ENCODE measurements around the gene SHISA6.

The SHISA6 gene

GRCh38 chr17:11324846-11325420 lies 83.9 kb downstream of the SHISA6 start:
- Histone ChIP-seq H3K36me3 (no peaks in the 10 kb centered on the region), H3K27me3 (no peaks in the 10 kb centered on the region), H3K9me3 (no peaks in the 10 kb centered on the region), H3K4me3 (ENCODE audit: low read depth in 1 of 2, low read length in 1 of 2) (no peak overlapping the region), H3K27ac (no peak overlapping the region), H3K4me1 (ENCODE audit: control insufficient read depth in 1 of 2, insufficient read depth in 1 of 2, low read depth in 1 of 2, low read length in 1 of 2) (no peaks in the 10 kb centered on the region)
- no peak for TF ChIP-seq CTCF (IDR thresholded peaks at IDR 0.05)

- Histone ChIP-seq H3K27me3 (no peaks in the 10 kb centered on the region), H3K9me3 (no peaks in the 10 kb centered on the region)
- no peak for TF ChIP-seq CTCF (IDR thresholded peaks at IDR 0.05)
These were observed 85.5 kb downstream of the SHISA6 start for GRCh38 chr17:11326492-11326891.

DNA sequence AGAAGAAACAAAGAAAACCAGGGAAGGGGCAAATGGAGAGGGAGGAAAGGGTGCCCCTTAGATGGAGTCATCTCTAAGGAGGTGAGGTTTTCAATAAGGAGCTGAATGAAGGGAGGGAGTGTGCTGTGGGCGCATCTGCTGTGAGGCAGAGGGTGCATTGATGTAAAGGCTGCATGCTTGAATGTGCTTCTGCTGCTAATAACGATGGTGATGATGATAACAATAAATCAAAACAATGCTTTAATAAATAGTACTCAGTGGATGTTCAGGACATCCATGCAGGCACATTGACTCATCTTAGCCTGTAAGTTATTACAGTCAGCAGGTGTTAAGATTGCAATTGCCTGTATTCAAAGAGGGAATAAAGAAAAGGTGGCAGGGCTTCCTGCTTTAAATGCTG lies 87.8 kb downstream of the SHISA6 start:
- no peaks in the 10 kb centered on the region for H3K9me3 ChIP-seq
- no peak overlapping the region for H3K4me3 ChIP-seq (ENCODE audit: low read depth in 1 of 2, low read length in 1 of 2)
- no peak for TF ChIP-seq CTCF (IDR thresholded peaks at IDR 0.05)
- no peak overlapping the region for H3K27ac ChIP-seq
- no peaks in the 10 kb centered on the region for H3K4me1 ChIP-seq (ENCODE audit: control insufficient read depth in 1 of 2, insufficient read depth in 1 of 2, low read depth in 1 of 2, low read length in 1 of 2)
- no peaks in the 10 kb centered on the region for H3K36me3 ChIP-seq
- H3K27me3 ChIP-seq, result no peaks in the 10 kb centered on the region

More at GRCh38 chr17:11326492-11326891, 85.5 kb downstream of the SHISA6 start:
- Histone ChIP-seq H3K36me3 (no peaks in the 10 kb centered on the region), H3K4me3 (ENCODE audit: low read depth in 1 of 2, low read length in 1 of 2) (no peak overlapping the region), H3K27ac (no peak overlapping the region), H3K4me1 (ENCODE audit: control insufficient read depth in 1 of 2, insufficient read depth in 1 of 2, low read depth in 1 of 2, low read length in 1 of 2) (no peaks in the 10 kb centered on the region)

DNA sequence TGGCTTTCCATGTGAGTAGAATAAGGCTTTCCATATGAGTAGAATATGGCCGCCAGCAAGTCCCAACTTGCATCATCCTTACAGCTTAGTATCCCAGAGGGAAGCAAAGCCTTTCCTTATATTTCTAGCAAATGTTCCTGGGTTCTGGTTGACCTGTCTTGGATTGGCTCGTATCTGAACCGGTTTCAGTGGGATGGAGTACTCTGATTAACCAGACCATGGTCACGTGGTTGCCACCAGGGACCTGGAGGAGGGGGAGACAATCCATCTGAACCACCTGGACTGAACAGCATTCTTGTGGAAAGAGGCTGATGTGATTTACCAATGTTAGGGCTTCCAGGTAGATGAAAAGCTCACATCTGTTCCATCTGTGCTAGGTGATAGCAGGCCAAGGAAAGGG lies 89.0 kb downstream of the SHISA6 start:
- no peaks in the 10 kb centered on the region for H3K9me3 ChIP-seq
- no peaks in the 10 kb centered on the region for H3K36me3 ChIP-seq
- no peak overlapping the region for H3K27ac ChIP-seq
- H3K4me1 ChIP-seq (ENCODE audit: control insufficient read depth in 1 of 2, insufficient read depth in 1 of 2, low read depth in 1 of 2, low read length in 1 of 2), result no peaks in the 10 kb centered on the region
- no peak overlapping the region for H3K4me3 ChIP-seq (ENCODE audit: low read depth in 1 of 2, low read length in 1 of 2)
- no peak for TF ChIP-seq CTCF (IDR thresholded peaks at IDR 0.05)
- H3K27me3 ChIP-seq, result no peaks in the 10 kb centered on the region

- no peak overlapping the region for H3K27ac ChIP-seq
- H3K27me3 ChIP-seq, result no peaks in the 10 kb centered on the region
- TF ChIP-seq CTCF (IDR thresholded peaks at IDR 0.05), result no peak
- H3K4me1 ChIP-seq (ENCODE audit: control insufficient read depth in 1 of 2, insufficient read depth in 1 of 2, low read depth in 1 of 2, low read length in 1 of 2), result no peaks in the 10 kb centered on the region
- no peaks in the 10 kb centered on the region for H3K9me3 ChIP-seq
- no peaks in the 10 kb centered on the region for H3K36me3 ChIP-seq
- H3K4me3 ChIP-seq (ENCODE audit: low read depth in 1 of 2, low read length in 1 of 2), result no peak overlapping the region
These were observed 89.8 kb downstream of the SHISA6 start for GRCh38 chr17:11330826-11331225.

Measured in neutrophil (primary cell).